Measurements from ENCODE around the gene GUCD1. TPM values are rescaled to one million over a fixed set of nuclear protein-coding genes. Genes with fewer than 3 reads are reported as not detected.
A peak's percentile ranks its signal among the peaks of the same experiment; 100 is the strongest.

GUCD1 gene
- total RNA-seq, 1 donor = 306 TPM

DNA sequence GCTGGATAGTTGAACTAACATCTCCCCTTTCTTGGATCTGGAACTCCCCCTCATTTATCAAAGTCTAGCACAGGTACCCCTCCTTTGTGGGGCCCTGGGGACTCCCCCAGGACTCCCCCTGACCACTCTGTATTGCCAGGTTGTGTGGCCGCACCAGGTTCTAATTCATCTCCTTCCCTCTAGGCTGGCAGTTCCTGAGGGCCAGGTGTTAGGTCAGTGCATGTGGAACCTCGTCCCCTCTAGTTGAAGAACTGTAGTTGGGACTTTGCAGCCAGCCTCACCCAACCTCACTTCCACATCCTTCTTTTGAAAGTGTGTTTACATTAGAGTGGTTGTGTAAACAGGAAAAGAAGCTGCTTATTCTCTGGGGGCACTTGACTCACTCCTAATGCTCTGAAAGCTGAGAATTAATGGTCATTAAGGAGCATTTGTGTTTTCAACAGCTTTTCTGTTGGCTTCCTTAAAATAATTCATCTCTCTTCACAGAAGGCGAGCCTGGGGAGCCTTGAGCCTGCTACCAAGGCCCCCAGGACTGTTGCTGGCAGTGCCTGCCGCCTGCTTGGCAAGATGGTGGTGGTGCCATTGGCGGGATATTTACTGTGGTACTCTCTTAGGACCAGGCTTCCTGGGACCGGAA, 48.0 kb downstream of the GUCD1 start:
- peak in 1 of 3 donors; percentile 21 for DNase-seq (ENCODE audit: low read depth in 2 of 3, low spot score in 2 of 3)

DNA sequence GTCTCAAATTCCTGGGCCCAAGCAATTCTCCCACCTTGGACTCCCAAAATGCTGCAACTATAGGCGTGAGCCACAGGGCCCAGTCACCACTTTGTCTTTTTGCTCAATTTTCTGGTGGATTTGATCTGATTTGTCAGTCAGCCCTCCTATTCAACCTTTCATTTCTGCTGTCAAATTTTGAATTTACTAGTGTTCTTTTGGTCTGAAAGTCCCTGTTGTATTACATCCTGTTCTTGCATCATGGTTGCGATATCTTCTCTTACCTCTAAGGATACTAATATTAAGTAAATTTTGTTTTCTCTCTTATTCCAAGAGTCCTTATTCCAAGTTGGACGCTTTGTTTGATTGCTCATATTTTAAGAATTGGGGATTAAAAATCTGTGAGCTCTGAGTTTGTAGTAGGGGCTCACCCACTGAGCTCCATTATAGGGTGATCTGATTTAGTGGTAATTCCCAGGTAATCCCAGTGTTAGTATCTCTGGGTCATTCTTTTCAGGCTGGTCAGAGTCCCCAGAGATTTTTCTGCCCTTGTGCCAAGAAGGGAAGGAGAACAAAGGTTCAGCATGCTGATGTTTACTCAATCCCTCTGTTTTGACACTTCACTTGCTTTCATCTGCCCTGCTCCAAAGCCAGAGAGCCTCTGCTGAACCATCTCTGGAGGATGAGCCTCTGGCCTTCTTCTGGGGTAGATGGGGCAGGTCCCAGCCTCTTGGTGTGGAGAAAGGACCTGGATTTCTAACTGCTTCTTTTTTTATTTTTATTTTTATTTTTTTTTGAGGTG, 49.8 kb downstream of the GUCD1 start:
- DNase-seq (ENCODE audit: low read depth in 2 of 3, low spot score in 2 of 3) = no peak

GRCh38 chr22:24504540-24504939, 50.4 kb downstream of the GUCD1 start:
- no peak for DNase-seq (ENCODE audit: low read depth in 2 of 3, low spot score in 2 of 3)

DNA sequence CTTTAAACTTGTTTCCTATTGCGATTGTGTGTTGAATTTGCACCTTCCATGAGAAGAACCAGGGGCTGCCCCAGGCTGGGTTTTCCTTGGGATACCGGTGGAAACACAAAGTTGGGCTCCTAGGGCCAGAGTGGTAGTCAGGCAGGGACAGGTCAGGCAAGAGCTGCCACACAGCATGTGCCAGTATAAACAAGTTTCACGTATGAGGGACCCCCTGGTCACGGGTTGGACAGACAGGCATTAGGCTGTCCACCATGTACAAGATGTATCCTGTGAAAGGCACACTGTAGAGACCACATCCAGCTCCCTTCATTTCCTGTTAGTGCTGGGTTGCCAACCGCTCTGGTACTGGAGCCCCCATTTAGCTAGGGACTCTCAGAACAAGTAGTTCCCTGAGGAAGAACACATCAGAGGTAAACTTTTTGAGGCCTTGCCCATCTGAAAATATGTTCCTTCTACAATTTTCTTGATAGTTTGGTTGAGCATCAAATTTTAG, 51.0 kb downstream of the GUCD1 start:
- DNase-seq (ENCODE audit: low read depth in 2 of 3, low spot score in 2 of 3) = peak in 1 of 3 donors; percentile 36

DNA sequence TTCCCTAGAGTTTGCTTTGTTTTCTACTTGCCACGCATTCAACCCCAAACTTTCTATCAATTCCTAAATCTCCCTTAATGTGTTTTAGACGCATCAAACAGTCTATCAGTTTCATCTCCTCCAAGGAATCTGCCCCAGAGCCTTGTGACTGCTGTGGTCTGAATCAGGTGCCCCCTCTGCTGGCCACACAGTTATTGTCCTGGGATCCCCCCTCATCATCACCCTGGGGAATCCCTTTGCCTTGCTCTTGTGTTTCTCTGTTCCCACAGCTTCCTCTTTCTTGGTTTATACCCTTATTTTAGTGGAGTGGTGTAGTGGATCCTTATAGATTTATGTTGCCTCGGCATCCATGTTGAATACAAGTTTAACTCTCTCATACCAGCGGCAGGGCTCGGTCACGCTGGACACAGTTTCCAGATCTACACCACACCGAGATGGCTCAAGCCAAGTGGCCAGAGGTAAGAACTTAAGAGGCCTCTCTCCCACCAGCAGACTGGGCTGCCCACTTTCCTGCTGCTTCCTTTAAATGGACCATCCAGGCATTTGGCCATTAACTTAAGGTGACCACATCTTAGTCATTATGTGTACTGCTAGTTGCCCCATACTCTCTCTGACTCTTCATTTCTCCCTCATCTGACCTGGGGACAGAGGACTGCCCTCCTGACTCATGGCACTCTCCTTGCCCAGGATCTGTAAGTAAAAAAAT, 51.6 kb downstream of the GUCD1 start:
- peak in 2 of 3 donors; percentile 87 to 91 for DNase-seq (ENCODE audit: low read depth in 2 of 3, low spot score in 2 of 3)

DNA sequence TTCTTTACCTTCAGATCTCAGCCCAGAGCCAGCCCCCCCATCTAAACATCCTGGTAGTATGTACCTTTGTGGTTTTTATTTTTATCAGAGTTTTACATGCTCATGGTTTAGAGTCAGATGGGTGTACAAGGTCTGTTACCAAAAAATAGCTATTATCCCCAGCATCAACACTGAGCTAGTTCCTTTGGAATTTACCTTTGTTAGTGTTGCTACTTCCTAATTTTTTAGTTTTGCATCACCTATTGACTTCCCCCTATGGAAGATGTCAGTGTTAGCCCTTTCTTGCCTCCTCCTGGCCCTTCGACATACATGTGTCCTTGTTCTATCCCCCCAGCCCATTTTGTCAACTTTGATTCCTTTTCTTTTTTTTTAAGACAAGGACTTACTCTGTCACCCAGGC, 52.4 kb downstream of the GUCD1 start:
- no peak for DNase-seq (ENCODE audit: low read depth in 2 of 3, low spot score in 2 of 3)

GRCh38 chr22:24502034-24502433, 52.9 kb downstream of the GUCD1 start:
- DNase-seq (ENCODE audit: low read depth in 2 of 3, low spot score in 2 of 3) = no peak

- no peak for DNase-seq (ENCODE audit: low read depth in 2 of 3, low spot score in 2 of 3)
These were observed 53.5 kb downstream of the GUCD1 start for GRCh38 chr22:24501301-24502005.

- DNase-seq (ENCODE audit: low read depth in 2 of 3, low spot score in 2 of 3) = no peak
These were observed 54.6 kb downstream of the GUCD1 start for GRCh38 chr22:24500277-24500820.

GRCh38 chr22:24499706-24500276, 55.1 kb downstream of the GUCD1 start:
- DNase-seq (ENCODE audit: low read depth in 2 of 3, low spot score in 2 of 3) = no peak

- no peak for DNase-seq (ENCODE audit: low read depth in 2 of 3, low spot score in 2 of 3)
These were observed 56.1 kb downstream of the GUCD1 start for GRCh38 chr22:24498824-24499223.

GRCh38 chr22:24497841-24498258, 57.1 kb downstream of the GUCD1 start:
- DNase-seq (ENCODE audit: low read depth in 2 of 3, low spot score in 2 of 3) = peak in 1 of 3 donors; percentile 46

GRCh38 chr22:24496661-24497060, 58.3 kb downstream of the GUCD1 start:
- DNase-seq (ENCODE audit: low read depth in 2 of 3, low spot score in 2 of 3) = no peak

DNA sequence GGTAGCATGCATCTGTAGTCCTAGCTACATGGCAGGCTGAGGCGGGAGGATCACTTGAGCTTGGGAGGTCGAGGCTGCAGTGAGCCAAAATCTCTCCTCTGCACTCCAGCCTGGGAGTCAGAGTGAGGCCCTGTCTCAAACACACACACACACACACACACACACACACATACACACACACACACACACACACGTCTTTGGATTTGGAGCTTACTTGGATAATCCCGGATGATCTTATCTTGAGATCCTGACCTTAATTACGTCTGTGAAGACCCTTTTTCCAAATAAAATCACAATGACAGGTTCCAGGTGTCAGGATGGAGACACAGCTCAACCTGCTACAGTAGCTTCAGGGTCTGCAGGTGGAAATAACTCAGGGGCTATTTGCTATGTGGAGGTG, 58.7 kb downstream of the GUCD1 start:
- DNase-seq (ENCODE audit: low read depth in 2 of 3, low spot score in 2 of 3) = no peak

GRCh38 chr22:24495365-24495675, 59.6 kb downstream of the GUCD1 start:
- DNase-seq (ENCODE audit: low read depth in 2 of 3, low spot score in 2 of 3) = no peak

DNA sequence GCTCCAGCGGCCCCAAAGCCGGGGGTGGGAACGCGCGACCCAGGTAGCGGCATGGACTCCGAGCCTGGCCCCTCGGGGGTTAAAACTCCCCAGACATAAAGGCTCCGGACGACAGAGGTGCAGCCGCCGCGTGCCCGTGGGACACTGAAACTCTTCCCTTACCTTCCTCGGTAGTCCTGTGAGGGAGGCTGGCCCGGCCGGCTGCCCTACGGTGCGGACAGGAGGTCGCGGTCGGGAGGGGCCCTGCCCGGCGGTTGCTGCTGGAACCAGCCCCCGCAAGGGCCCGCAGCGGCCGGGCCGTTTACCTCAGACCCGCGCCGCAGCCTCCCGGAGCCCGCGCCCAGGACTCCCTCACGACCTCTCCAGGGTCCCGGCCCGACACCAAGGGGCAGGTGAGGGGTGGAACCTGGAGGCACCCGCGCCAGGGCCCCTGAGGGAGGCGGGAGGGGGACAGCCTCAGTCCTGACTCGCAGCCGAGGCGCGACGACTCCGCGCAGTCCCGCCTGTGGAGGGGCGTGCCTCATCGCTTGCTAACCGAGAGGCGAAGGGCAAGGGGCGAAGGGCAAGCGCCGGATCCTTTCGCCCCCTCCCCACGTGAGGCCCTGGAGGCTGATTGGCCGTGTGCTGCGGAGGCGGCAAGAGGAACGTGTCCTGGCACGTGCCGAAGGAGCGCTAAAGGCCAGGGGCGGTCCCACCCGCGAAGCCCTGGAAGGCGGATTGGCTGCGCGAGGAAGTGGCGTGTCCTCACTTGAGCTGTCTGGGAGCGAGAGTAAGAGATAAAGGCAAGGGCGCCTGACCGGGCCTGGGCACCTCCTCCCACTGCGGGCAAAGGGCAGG, 60.2 kb downstream of the GUCD1 start, which contains the start of gene UPB1:
TSS of gene UPB1 (plus strand) at position 805 of the 837 bp plus-strand sequence. CDS start 72 bp downstream, outside the sequence.
- DNase-seq (ENCODE audit: low read depth in 2 of 3, low spot score in 2 of 3) = peak in 1 of 3 donors; percentile 51

GRCh38 chr22:24494167-24494527, 60.8 kb downstream of the GUCD1 start:
- DNase-seq (ENCODE audit: low read depth in 2 of 3, low spot score in 2 of 3) = no peak

DNA sequence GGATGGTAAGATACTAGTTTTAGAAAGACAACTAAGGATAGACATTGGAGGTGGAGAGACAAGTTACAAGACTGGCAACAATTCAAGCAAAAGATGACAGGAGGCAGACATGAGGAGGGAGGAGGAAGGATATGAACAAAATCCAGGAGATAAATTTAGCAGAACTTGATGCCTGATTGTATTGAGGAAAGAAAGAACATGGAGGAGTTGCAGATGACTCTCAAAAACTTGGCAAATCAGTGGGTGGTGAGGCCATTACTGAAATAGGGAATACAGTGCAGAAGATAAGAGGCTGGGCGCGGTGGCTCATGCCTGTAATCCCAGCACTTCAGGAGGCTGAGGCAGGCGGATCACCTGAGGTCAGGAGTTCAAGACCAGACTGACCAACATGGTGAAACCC, 62.5 kb downstream of the GUCD1 start:
- DNase-seq (ENCODE audit: low read depth in 2 of 3, low spot score in 2 of 3) = no peak

Data from hematopoietic multipotent progenitor cell (in vitro differentiated cells).